Spleen (tissue), 11 donors: ENCODE results near the gene UGP2. TPM values are rescaled to one million over a fixed set of nuclear protein-coding genes. Genes with fewer than 3 reads are reported as not detected.
A peak's percentile ranks its signal among the peaks of the same experiment; 100 is the strongest.

Experiments
- DNase-seq: peaks from one replicate; pipeline ENCODE4 v3.0.0-alpha.2; 2020
- H3K27ac ChIP-seq, 8 donors: fragments of 200-600 bp; sonication (generic) in 7 of 8; 1 replicate in 4 of 8; 2 replicates in 4 of 8; pipeline versions ENCODE4 v1.5.0 to v1.8.0; 2016 to 2021; ENCODE audit warnings: inconsistent platforms in 4 of 8, mild to moderate bottlenecking in 4 of 8, moderate library complexity in 1 of 8
- H3K27me3 ChIP-seq, 7 donors: fragments of 200-600 bp; sonication (generic) in 6 of 7; replicated peaks in 1 of 7; 1 replicate in 4 of 7; 2 replicates in 3 of 7; pipeline versions ENCODE4 v1.5.0 to v1.8.0; 2016 to 2021; ENCODE audit warnings: inconsistent platforms in 3 of 7, mild to moderate bottlenecking in 1 of 7
- H3K36me3 ChIP-seq, 6 donors: fragments of 200-600 bp; sonication (generic) in 5 of 6; 1 replicate in 4 of 6; 2 replicates in 2 of 6; pipeline versions ENCODE4 v1.5.0 to v1.8.0; 2016 to 2021; ENCODE audit warnings: inconsistent platforms in 2 of 6
- H3K4me1 ChIP-seq, 6 donors: fragments of 200-600 bp; sonication (generic) in 5 of 6; 1 replicate in 3 of 6; 2 replicates in 3 of 6; pipeline versions ENCODE4 v1.5.0 to v1.8.0; 2016 to 2021; ENCODE audit warnings: inconsistent platforms in 3 of 6
- H3K4me3 ChIP-seq, 8 donors: fragments of 200-600 bp; sonication (generic) in 7 of 8; 1 replicate in 4 of 8; 2 replicates in 4 of 8; pipeline versions ENCODE4 v1.5.0 to v1.8.0; 2016 to 2021; ENCODE audit warnings: inconsistent platforms in 4 of 8, mild to moderate bottlenecking in 4 of 8, moderate library complexity in 2 of 8
- H3K9me3 ChIP-seq, 8 donors: fragments of 200-600 bp; sonication (generic) in 7 of 8; 1 replicate in 4 of 8; 2 replicates in 4 of 8; pipeline versions ENCODE4 v1.5.0 to v1.8.0; 2016 to 2021; ENCODE audit warnings: inconsistent platforms in 4 of 8
- CTCF ChIP-seq, 11 experiments: fragments of 200-600 bp in 7 of 11; fragments of 450-650 bp in 4 of 11; sonication (generic) in 4 of 11; IDR thresholded peaks in 8 of 11; conservative IDR thresholded peaks in 3 of 11; 1 replicate in 7 of 11; 2 replicates in 4 of 11; pipeline versions ENCODE4 v1.4.0 to v1.8.0; 2016 to 2021; ENCODE audit warnings: antibody characterized with exemption in 11 of 11, inconsistent platforms in 4 of 11, mild to moderate bottlenecking in 1 of 11
- POLR2A ChIP-seq, 3 donors: fragments of 450-650 bp; IDR thresholded peaks; one replicate each; pipeline ENCODE4 v1.5.1; 2017; ENCODE audit warnings: antibody characterized with exemption in 3 of 3, mild to moderate bottlenecking in 1 of 3
- POLR2AphosphoS5 ChIP-seq, 3 donors: sonication (generic); formaldehyde crosslinking; IDR thresholded peaks; one replicate each; pipeline ENCODE4 v1.5.1; 2017; ENCODE audit warnings: antibody characterized with exemption in 3 of 3
- WGBS, 5 donors: extraction: QIAGEN DNeasy Blood & Tissue Kit in 3 of 5; methylation state at CpG; one replicate each; pipeline versions ENCODE4 v1.1.5 to v1.1.7; 2013 to 2018; 5-methylcytosine and 5-hydroxymethylcytosine counted together
- intact Hi-C: fragments of 100-400 bp; cut with DNase I; formaldehyde crosslinking; loops from one replicate; pipeline ENCODE4 v1.15.0; 2023; ENCODE audit warnings: low total_unique reads
- polyA plus RNA-seq, 3 donors: library from polyadenylated mRNA; stranded (reverse); fragments of 200-250 nt; gene quantifications; one replicate each; pipeline ENCODE4 v1.2.1, GENCODE V29; 2013
- total RNA-seq, 7 donors: library from RNA; depleted of rRNA in 3 of 7; stranded (reverse); fragments of >200 nt in 3 of 7; fragmentation: NEBNext Ultra II Directional in 4 of 7; extraction: Animal tissue kit (Norgen Biotek cat#: 25700) in 4 of 7; gene quantifications; one replicate each; pipeline versions ENCODE4 v1.1.0 to v1.2.1, GENCODE V29; 2016 to 2021
- donor health status: healthy with polysubstance abuse.
- donor health status: DM: no; HTN: no; CAD: no; lungs with moderate emphysema.
- donor health status: DM: no; HTN: no; CAD: no.
- donor health status: Bipolar disorder and iron deficiency.
- donor health status: healthy.
- donor health status: DM: no; HTN: no; CAD: no.
- donor health status: DM: yes; HTN: yes; CAD: no.

Gene UGP2
- total and polyA plus RNA-seq, 10 donors: 46.3 to 106 (median 76.1) TPM

DNA sequence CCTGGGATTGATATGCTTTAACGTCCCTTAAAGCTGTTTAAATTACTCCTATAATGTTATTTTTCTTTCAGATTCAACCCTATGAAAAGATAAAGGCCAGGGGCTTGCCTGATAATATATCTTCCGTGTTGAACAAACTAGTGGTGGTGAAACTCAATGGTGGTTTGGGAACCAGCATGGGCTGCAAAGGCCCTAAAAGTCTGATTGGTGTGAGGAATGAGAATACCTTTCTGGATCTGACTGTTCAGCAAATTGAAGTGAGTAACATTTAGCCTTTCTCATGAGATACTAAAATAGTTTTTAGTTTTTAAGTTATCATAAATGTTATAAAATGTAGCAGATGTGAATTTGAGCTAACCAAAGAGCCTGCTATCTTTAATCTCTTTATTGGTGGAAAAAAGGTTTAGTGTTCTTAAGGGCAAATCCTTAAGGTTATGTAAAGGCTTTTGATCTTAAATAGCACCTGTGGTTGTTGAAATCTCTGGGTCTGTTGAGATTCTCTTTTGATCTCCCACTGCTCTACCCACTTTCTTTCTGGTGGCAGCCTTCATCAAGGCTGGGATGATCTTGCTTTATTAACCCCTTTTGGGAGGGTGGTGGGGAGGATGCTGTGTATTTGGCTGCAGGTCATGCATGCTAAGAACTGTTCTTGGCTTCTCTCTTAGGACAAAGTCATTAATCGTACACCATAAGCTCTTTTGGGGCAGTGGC is 40.9 kb downstream of the UGP2 start:
- H3K9me3 ChIP-seq: no peaks in the 10 kb centered on the region
- no peaks in the 10 kb centered on the region for H3K4me1 ChIP-seq
- no peak overlapping the region for H3K4me3 ChIP-seq
- WGBS, 5 donors: 83 to 94% (median 87%) methylated on average over 3 of the region's 3 CpGs
- peaks cover 0 to 85% (median 50%) of the 10 kb centered on the region in 6 donors for H3K36me3 ChIP-seq
- DNase-seq: no peak
- TF ChIP-seq CTCF (IDR thresholded peaks at IDR 0.05 in 8 of 11, conservative IDR thresholded peaks at IDR 0.05 in 3 of 11) (no peak), POLR2AphosphoS5 (IDR thresholded peaks at IDR 0.05) (no peak), POLR2A (IDR thresholded peaks at IDR 0.05) (no peak)
- no peak overlapping the region for H3K27ac ChIP-seq
- intact Hi-C loops: no loop called here
- H3K27me3 ChIP-seq: no peaks in the 10 kb centered on the region

GRCh38 chr2:63886445-63886844 is 44.7 kb downstream of the UGP2 start:
- no peaks in the 10 kb centered on the region for H3K27me3 ChIP-seq

GRCh38 chr2:63888053-63888452 is 46.4 kb downstream of the UGP2 start:
- Histone ChIP-seq H3K27ac (no peak overlapping the region), H3K36me3 (peaks cover 0 to 100% (median 85%) of the 10 kb centered on the region in 6 donors), H3K4me3 (no peak overlapping the region), H3K27me3 (no peaks in the 10 kb centered on the region), H3K4me1 (no peaks in the 10 kb centered on the region), H3K9me3 (no peaks in the 10 kb centered on the region)
- DNase-seq: no peak
- WGBS, 5 donors: 93 to 96% (median 93%) methylated on average over 2 of the region's 2 CpGs
- intact Hi-C loops: no loop called here
- TF ChIP-seq CTCF (IDR thresholded peaks at IDR 0.05 in 8 of 11, conservative IDR thresholded peaks at IDR 0.05 in 3 of 11) (no peak), POLR2A (IDR thresholded peaks at IDR 0.05) (no peak), POLR2AphosphoS5 (IDR thresholded peaks at IDR 0.05) (no peak)

More at GRCh38 chr2:63886445-63886844, 44.7 kb downstream of the UGP2 start:
- H3K36me3 ChIP-seq: peaks cover 0 to 100% (median 82%) of the 10 kb centered on the region in 6 donors
- TF ChIP-seq POLR2A (IDR thresholded peaks at IDR 0.05) (no peak), POLR2AphosphoS5 (IDR thresholded peaks at IDR 0.05) (peak in 1 of 3 donors; percentile 8), CTCF (IDR thresholded peaks at IDR 0.05 in 8 of 11, conservative IDR thresholded peaks at IDR 0.05 in 3 of 11) (no peak)
- intact Hi-C loops: no loop called here
- no peak overlapping the region for H3K4me3 ChIP-seq
- no peak for DNase-seq
- no peaks in the 10 kb centered on the region for H3K4me1 ChIP-seq
- no peaks in the 10 kb centered on the region for H3K9me3 ChIP-seq
- no peak overlapping the region for H3K27ac ChIP-seq
- 95 to 100% (median 98%) methylated on average over 2 of the region's 2 CpGs for WGBS, 5 donors

DNA sequence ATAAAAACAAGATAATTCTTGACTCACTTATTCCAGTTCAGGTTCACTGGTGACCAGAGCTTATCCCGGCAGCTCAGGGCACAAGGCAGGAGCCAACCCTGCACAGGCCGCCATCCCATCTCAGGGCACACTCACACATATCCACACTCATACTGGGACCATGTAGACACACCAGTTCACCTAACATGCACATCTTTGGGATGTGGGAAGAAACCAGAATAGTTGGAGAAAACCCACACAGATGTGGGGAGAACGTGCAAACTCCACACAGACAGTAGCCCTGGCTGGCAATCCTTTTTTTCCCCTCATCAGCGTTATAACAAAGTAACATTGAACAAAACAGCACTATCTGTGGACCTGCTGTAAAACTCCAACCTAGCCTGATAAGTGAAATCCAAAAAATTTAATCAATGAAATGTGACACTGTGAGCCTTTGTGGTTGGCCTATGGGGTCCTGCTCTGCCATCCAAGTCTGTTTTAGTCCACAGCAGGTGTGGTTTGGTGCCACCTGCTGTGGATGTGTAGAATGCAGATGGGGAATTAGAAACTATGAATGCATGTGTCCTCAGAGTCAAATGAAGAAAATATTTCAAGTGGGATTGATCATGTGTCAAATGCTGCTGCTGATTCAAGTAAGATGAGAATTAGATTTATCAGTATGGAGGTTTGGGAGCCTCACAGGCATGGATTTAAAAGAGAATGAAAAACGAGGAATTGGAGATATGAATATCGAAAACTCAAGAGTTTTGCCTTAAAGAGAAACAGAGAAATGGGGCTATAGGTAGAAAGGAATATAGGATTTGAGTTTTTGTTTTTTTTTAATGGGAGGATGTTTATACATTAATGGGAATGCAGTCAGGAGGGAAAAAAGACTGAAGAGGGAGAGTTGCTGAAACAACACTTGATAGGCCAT is 47.0 kb downstream of the UGP2 start:
- no peaks in the 10 kb centered on the region for H3K27me3 ChIP-seq
- H3K4me3 ChIP-seq: no peak overlapping the region
- peaks cover 0 to 100% (median 85%) of the 10 kb centered on the region in 6 donors for H3K36me3 ChIP-seq
- intact Hi-C loops: no loop called here
- DNase-seq: no peak
- H3K4me1 ChIP-seq: no peaks in the 10 kb centered on the region
- TF ChIP-seq POLR2AphosphoS5 (IDR thresholded peaks at IDR 0.05): no peak
- peak in 10 of 11 experiments; percentile 21 to 69 (median 56) for TF ChIP-seq CTCF (IDR thresholded peaks at IDR 0.05 in 8 of 11, conservative IDR thresholded peaks at IDR 0.05 in 3 of 11)
- H3K27ac ChIP-seq: no peak overlapping the region
- no peaks in the 10 kb centered on the region for H3K9me3 ChIP-seq
- WGBS, 5 donors: 95 to 98% (median 95%) methylated on average over 6 of the region's 6 CpGs
